GM12891 (cell line): ENCODE results near the gene SND1.

Experiments
- PAX5 ChIP-seq: IDR thresholded peaks from 2 replicates; pipeline ENCODE4 v1.6.1; 2011; ENCODE audit warnings: low read length, moderate library complexity, mild to moderate bottlenecking; ENCODE audit not compliant: insufficient read depth, severe bottlenecking
- POLR2A ChIP-seq: IDR thresholded peaks from 2 replicates; pipeline ENCODE4 v1.6.1; 2011; ENCODE audit warnings: low read depth, low read length, control low read depth
- POLR2AphosphoS5 ChIP-seq: IDR thresholded peaks from 2 replicates; pipeline ENCODE4 v1.6.1; 2011; ENCODE audit warnings: low read depth, low read length, control low read depth
- TAF1 ChIP-seq: IDR thresholded peaks from 2 replicates; pipeline ENCODE4 v1.6.1; 2011; ENCODE audit warnings: low read depth, low read length, control low read depth

- TF ChIP-seq PAX5 (no peak), POLR2A (no peak), POLR2AphosphoS5 (no peak), TAF1 (no peak)
These were observed 108.5 kb downstream of the SND1 start for GRCh38 chr7:127760436-127761031.
